Measurements from ENCODE around the gene EMILIN1. TPM values are rescaled to one million over a fixed set of nuclear protein-coding genes. Genes with fewer than 3 reads are reported as not detected.

EMILIN1 gene
- total RNA-seq, 4 donors from 2014 or later: 6.2 to 27.8 (median 9.9) TPM

DNA sequence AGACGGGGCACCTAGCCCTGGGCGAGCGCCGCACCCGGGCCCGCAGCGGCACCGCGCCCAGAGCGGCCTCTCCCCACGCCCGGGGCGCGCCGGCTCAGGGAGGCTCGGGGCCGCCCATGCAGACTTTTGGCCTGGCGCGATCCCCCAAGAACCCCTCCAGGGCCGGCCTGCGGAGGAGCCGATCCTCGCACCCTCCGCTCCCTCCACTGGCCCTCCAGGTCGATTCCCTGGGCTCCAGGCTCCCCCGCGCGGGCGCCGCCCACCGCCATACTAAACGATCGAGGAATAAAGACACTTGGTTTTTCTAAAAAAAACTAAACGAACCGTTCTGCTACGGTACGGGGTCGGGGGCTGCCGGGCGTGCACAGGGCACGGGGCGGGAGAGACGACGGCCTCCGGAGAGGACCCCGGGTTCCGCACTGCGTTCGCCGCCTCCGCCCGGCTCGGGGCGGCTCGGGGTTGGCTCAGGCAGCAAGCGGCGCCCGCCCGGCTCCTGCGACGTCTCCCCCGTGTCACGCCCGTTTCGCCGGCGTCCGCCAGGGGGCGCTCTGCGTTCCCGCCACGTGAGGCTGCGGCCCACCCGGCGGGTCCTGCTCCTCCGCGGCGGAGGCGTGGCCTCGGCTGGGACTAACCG, 7.8 kb downstream of the EMILIN1 start:
- peak overlapping the region; percentile 86 to 96 (median 90) for H3K27ac ChIP-seq
- DNase-seq: peak; percentile 57
- whole genome bisulfite sequencing, 2 donors: no CpG with 5 or more reads among the region's 81 CpGs
- H3K27me3 ChIP-seq: no peaks in the 10 kb centered on the region
- TF ChIP-seq, protein P1, sequence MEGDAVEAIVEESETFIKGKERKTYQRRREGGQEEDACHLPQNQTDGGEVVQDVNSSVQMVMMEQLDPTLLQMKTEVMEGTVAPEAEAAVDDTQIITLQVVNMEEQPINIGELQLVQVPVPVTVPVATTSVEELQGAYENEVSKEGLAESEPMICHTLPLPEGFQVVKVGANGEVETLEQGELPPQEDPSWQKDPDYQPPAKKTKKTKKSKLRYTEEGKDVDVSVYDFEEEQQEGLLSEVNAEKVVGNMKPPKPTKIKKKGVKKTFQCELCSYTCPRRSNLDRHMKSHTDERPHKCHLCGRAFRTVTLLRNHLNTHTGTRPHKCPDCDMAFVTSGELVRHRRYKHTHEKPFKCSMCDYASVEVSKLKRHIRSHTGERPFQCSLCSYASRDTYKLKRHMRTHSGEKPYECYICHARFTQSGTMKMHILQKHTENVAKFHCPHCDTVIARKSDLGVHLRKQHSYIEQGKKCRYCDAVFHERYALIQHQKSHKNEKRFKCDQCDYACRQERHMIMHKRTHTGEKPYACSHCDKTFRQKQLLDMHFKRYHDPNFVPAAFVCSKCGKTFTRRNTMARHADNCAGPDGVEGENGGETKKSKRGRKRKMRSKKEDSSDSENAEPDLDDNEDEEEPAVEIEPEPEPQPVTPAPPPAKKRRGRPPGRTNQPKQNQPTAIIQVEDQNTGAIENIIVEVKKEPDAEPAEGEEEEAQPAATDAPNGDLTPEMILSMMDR (IDR thresholded peaks at IDR 0.05): peak; percentile 76 to 98 (median 97)
- TF ChIP-seq POLR2A (IDR thresholded peaks at IDR 0.05): peak in 2 of 4 donors; percentile 70 to 74
- intact Hi-C loops (cut with DNase I): loop anchor here (5.0 kb wide), 1 partner anchor 124 kb away; no protein-coding TSS in a partner anchor
- H3K9me3 ChIP-seq: no peaks in the 10 kb centered on the region
- H3K4me1 ChIP-seq: peaks cover 23 to 60% (median 24%) of the 10 kb centered on the region in 3 donors
- peak overlapping the region; percentile 59 to 75 (median 72) for H3K4me3 ChIP-seq
- no peaks in the 10 kb centered on the region for H3K36me3 ChIP-seq

DNA sequence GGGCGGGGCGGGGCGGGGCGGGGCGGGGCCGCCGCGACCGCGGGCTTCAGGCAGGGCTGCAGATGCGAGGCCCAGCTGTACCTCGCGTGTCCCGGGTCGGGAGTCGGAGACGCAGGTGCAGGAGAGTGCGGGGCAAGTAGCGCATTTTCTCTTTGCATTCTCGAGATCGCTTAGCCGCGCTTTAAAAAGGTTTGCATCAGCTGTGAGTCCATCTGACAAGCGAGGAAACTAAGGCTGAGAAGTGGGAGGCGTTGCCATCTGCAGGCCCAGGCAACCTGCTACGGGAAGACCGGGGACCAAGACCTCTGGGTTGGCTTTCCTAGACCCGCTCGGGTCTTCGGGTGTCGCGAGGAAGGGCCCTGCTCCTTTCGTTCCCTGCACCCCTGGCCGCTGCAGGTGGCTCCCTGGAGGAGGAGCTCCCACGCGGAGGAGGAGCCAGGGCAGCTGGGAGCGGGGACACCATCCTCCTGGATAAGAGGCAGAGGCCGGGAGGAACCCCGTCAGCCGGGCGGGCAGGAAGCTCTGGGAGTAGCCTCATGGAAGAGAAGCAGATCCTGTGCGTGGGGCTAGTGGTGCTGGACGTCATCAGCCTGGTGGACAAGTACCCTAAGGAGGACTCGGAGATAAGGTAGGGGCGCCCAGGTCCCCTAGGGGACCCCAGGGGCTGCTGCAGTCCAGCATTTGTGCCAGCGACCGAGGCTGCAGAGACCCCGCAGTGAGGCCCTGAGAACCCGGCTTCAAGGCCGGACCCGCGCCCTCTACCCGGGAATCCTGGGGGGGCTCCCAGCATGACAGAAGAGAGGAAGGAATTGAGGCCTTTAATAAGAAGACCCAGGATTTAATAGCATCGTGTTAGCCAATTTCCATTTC, 8.5 kb downstream of the EMILIN1 start, which contains the start of gene KHK:
TSS of gene KHK (plus strand) at position 49 of the 870 bp plus-strand sequence. CDS start at position 537, 488 bp downstream.
- Histone ChIP-seq H3K27ac (peak within 1 kb of the TSS; percentile 86 to 96 (median 90)), H3K4me1 (peaks cover 16 to 53% (median 17%) of the 10 kb centered on the region in 3 donors), H3K36me3 (no peaks in the 10 kb centered on the region), H3K27me3 (no peaks in the 10 kb centered on the region), H3K4me3 (peak within 1 kb of the TSS; percentile 59 to 75 (median 72)), H3K9me3 (no peaks in the 10 kb centered on the region)
- intact Hi-C loops (cut with DNase I): loop anchor here (5.0 kb wide), 1 partner anchor 125 kb away; no protein-coding TSS in a partner anchor
- 9 to 10% methylated on average over 7 to 10 of the region's 54 CpGs for WGBS, 2 donors
- no peak for TF ChIP-seq POLR2A (IDR thresholded peaks at IDR 0.05)
- TF ChIP-seq, protein P1 (IDR thresholded peaks at IDR 0.05): no peak
- no peak for DNase-seq

DNA sequence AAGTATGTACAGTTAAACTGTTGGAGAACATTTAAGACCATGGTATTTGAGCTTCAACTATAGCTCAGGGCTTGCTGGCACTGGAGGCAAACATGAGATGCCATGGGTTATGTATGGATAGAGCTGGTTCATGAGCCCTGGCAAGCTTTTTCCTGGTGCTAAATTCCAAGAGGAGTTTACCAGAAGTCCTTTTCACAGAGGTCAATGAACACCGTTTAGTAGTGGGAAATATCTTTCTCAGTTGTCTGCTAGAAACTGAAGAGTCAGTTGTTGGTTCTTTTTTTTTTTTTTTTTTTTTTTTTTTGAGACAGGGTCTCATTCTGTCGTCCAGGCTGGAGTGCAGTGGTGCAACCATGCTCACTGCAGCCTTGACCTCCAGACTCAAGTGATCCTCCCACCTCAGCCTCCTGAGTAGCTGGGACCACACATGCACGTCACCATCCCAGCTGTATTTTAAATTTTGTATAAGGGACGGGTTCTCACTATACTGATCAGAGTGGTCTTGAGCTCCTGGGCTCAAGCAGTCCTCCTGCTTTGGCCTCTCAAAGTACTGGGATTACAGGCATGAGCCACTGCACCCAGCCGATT, 9.5 kb downstream of the EMILIN1 start:
- Histone ChIP-seq H3K27me3 (no peaks in the 10 kb centered on the region), H3K27ac (no peak overlapping the region), H3K9me3 (no peaks in the 10 kb centered on the region), H3K36me3 (no peaks in the 10 kb centered on the region), H3K4me1 (peaks cover 12 to 43% (median 15%) of the 10 kb centered on the region in 3 donors), H3K4me3 (no peak overlapping the region)
- DNase-seq: no peak
- no peak for TF ChIP-seq POLR2A (IDR thresholded peaks at IDR 0.05)
- TF ChIP-seq, protein P1 (IDR thresholded peaks at IDR 0.05): no peak
- 75 to 91% methylated on average over 3 to 5 of the region's 5 CpGs for WGBS, 2 donors
- intact Hi-C loops (cut with DNase I): loop anchor here (5.0 kb wide), 1 partner anchor 126 kb away; no protein-coding TSS in a partner anchor

DNA sequence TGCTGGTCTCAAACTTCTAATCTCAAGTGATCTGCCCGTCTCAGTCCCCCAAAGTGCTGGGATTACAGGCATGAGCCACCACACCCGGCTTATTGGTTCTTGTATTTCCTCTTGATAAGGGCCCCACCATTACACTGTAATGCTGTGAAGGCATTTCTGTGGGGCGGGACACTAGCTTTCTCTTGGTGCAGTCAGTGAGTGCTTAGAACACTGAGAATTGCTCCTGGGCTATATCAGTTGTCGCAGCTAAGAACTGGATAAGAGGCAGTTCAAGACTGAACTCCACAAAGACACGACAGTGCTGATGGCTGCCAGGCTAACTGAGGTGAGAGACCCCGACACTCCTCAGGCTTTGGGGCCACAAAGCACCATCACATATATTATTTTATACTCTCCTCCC, 10.2 kb downstream of the EMILIN1 start:
- Histone ChIP-seq H3K27ac (no peak overlapping the region), H3K36me3 (no peaks in the 10 kb centered on the region), H3K9me3 (no peaks in the 10 kb centered on the region), H3K4me1 (peaks cover 12 to 36% (median 15%) of the 10 kb centered on the region in 3 donors), H3K27me3 (no peaks in the 10 kb centered on the region), H3K4me3 (no peak overlapping the region)
- TF ChIP-seq POLR2A (IDR thresholded peaks at IDR 0.05): no peak
- TF ChIP-seq, protein P1 (IDR thresholded peaks at IDR 0.05): no peak
- DNase-seq: no peak
- WGBS, 2 donors: 79 to 85% methylated on average over 4 to 6 of the region's 6 CpGs
- intact Hi-C loops (cut with DNase I): loop anchor here (5.0 kb wide), 1 partner anchor 126 kb away; no protein-coding TSS in a partner anchor
